Tibial nerve (tissue), 4 donors: Measurements from ENCODE around the gene CBARP. TPM values are rescaled to one million over a fixed set of nuclear protein-coding genes. Genes with fewer than 3 reads are reported as not detected.

Experiments used
- DNase-seq, 2 donors: peaks; one replicate each; pipeline ENCODE4 v3.0.0-alpha.2; 2019; ENCODE audit warnings: low spot score in 2 of 2
- H3K27ac ChIP-seq, 4 donors: fragments of 200-600 bp; sonication (generic) in 3 of 4; one replicate each; pipeline ENCODE4 v1.5.1; 2017 to 2019; ENCODE audit warnings: mild to moderate bottlenecking in 1 of 4
- H3K27me3 ChIP-seq, 2 donors: fragments of 200-600 bp; sonication (generic) in 1 of 2; one replicate each; pipeline versions ENCODE4 v1.5.1 to v1.6.0; 2017 to 2019
- H3K36me3 ChIP-seq, 3 donors: fragments of 200-600 bp; sonication (generic); one replicate each; pipeline ENCODE4 v1.5.1; 2018 to 2019
- H3K4me1 ChIP-seq, 4 donors: fragments of 200-600 bp; sonication (generic) in 3 of 4; one replicate each; pipeline ENCODE4 v1.5.1; 2017 to 2019
- H3K4me3 ChIP-seq, 4 donors: fragments of 200-600 bp; sonication (generic) in 3 of 4; one replicate each; pipeline ENCODE4 v1.5.1; 2017 to 2019; ENCODE audit warnings: mild to moderate bottlenecking in 1 of 4, moderate library complexity in 1 of 4
- H3K9me3 ChIP-seq, 4 donors: fragments of 200-600 bp; sonication (generic) in 3 of 4; one replicate each; pipeline ENCODE4 v1.5.1; 2017 to 2019
- EP300 ChIP-seq, 2 donors: sonication (generic); formaldehyde crosslinking; IDR thresholded peaks; one replicate each; pipeline ENCODE4 v1.6.1; 2017; ENCODE audit warnings: antibody characterized with exemption in 2 of 2, mild to moderate bottlenecking in 1 of 2
- POLR2A ChIP-seq, 2 donors: fragments of 450-650 bp; IDR thresholded peaks; one replicate each; pipeline ENCODE4 v1.6.1; 2017; ENCODE audit warnings: antibody characterized with exemption in 2 of 2, mild to moderate bottlenecking in 2 of 2, moderate library complexity in 2 of 2
- WGBS, 2 donors: methylation state at CpG; one replicate each; pipeline ENCODE4 v1.1.5; 2018; 5-methylcytosine and 5-hydroxymethylcytosine counted together
- total RNA-seq, 4 donors: library from RNA; depleted of rRNA; stranded (reverse); fragments of >200 nt; gene quantifications; one replicate each; pipeline ENCODE4 v1.1.0, GENCODE V29; 2016
- TF ChIP-seq, protein P1 (sequence below), 5 experiments: fragments of 200-600 bp in 3 of 5; fragments of 450-650 bp in 2 of 5; sonication (generic) in 3 of 5; IDR thresholded peaks; one replicate each; pipeline ENCODE4 v1.5.1; 2016 to 2019; ENCODE audit warnings: antibody characterized with exemption in 5 of 5, mild to moderate bottlenecking in 3 of 5, moderate library complexity in 2 of 5

The CBARP gene
- total RNA-seq, 4 donors from 2014 or later, result 0.22 to 3.9 (median 1.4) TPM

DNA sequence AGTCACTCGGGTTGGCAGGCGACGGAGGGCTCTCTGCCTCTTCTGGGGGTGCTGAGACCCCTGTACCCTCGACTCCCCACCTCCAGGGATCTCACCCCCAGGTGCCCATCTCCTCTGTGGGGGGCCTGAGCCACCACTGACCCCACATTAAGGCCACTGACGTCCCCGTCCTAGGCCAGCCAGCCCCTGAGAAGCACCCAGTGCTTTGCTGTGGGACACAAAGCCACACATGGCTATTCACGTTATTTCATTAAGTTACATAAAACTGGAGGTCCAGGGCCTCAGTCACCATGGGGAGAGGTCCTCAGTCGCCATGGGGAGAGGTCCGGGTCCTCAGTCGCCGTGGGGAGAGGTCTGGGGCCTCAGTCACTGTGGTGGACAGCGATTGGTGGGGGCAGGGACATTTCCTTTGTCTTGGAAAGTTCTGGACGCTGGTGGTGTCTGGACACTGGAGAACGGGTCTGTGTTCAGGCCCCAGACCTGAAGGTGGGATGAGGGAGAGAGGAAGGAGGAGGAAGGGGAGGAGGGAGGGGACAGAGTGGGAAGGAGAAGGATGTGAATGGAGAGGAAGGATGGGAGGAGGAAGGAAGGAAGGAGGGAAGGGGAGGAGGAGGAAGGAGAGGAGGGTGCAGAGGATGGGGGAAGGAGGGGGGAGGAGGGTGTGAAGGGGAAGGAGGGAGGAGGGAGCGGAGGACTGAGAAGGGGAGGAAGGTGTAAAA lies 43.9 kb upstream of the CBARP start:
- 51 to 61% methylated on average over 11 to 12 of the region's 15 CpGs for WGBS, 2 donors

DNA sequence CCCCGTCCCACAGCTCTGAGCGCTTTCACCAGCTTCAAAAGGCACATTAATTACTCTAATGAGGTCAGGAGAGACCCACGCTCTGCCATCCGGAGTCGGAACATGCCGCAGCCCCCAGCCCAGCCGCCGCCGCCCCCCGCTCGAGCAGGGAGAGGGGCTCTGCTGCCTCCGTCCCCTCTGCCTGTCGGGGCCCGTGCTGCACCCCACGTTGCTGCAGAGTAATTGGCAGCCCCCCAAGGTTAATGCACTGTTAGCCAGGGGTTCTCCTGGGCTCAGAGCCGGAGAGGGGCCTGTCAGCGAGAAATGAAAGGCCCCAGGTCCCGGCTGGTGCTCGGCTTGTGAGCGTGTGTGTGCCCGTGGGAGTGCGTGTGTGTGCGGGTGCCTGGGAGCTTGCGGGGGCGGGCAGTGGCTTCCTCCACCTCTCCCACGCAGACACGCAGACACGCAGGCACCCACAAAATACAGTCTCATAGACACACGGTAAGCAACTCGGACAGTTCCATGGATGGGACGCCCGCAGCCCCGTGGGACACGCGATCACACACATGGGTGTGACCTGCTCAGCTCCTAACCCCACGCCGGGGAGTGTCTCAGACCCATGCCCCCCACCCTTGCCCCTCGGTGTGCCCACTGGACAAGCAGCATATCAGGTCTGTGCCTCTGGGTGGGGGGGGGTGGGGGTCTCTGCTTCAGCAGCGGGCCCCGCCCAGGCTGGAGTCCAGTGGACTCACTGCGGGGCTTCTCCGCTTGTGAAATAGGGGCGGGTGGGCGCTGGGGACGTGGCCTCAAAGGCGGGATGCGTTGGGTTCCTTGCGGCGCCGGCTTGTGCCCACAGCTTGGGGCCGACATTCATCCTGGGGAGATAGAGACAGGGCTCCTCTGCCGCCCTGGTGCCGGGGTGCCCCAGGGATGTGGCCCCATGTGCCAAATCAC lies 43.1 kb upstream of the CBARP start:
- no peaks in the 10 kb centered on the region for H3K9me3 ChIP-seq
- H3K4me1 ChIP-seq, result peaks cover 0 to 21% (median 9%) of the 10 kb centered on the region in 4 donors
- H3K27ac ChIP-seq, result no peak overlapping the region
- H3K36me3 ChIP-seq, result peaks cover 0 to 26% (median 0%) of the 10 kb centered on the region in 3 donors
- H3K27me3 ChIP-seq, result peaks cover 0 to 29% of the 10 kb centered on the region in 2 donors
- TF ChIP-seq, protein P1, sequence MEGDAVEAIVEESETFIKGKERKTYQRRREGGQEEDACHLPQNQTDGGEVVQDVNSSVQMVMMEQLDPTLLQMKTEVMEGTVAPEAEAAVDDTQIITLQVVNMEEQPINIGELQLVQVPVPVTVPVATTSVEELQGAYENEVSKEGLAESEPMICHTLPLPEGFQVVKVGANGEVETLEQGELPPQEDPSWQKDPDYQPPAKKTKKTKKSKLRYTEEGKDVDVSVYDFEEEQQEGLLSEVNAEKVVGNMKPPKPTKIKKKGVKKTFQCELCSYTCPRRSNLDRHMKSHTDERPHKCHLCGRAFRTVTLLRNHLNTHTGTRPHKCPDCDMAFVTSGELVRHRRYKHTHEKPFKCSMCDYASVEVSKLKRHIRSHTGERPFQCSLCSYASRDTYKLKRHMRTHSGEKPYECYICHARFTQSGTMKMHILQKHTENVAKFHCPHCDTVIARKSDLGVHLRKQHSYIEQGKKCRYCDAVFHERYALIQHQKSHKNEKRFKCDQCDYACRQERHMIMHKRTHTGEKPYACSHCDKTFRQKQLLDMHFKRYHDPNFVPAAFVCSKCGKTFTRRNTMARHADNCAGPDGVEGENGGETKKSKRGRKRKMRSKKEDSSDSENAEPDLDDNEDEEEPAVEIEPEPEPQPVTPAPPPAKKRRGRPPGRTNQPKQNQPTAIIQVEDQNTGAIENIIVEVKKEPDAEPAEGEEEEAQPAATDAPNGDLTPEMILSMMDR (IDR thresholded peaks at IDR 0.05), result no peak
- TF ChIP-seq POLR2A (IDR thresholded peaks at IDR 0.05) (no peak), EP300 (IDR thresholded peaks at IDR 0.05) (no peak)
- H3K4me3 ChIP-seq, result no peak overlapping the region
- 86 to 89% methylated on average over 29 to 40 of the region's 53 CpGs for WGBS, 2 donors
- no peak for DNase-seq

More for the DNA sequence above, 43.9 kb upstream of the CBARP start:
- DNase-seq, result no peak
- H3K36me3 ChIP-seq, result peaks cover 0 to 26% (median 0%) of the 10 kb centered on the region in 3 donors
- no peaks in the 10 kb centered on the region for H3K9me3 ChIP-seq
- no peak overlapping the region for H3K4me3 ChIP-seq
- H3K27me3 ChIP-seq, result peaks cover 0 to 34% of the 10 kb centered on the region in 2 donors
- TF ChIP-seq, protein P1 (IDR thresholded peaks at IDR 0.05), result no peak
- TF ChIP-seq POLR2A (IDR thresholded peaks at IDR 0.05) (no peak), EP300 (IDR thresholded peaks at IDR 0.05) (no peak)
- H3K27ac ChIP-seq, result no peak overlapping the region
- H3K4me1 ChIP-seq, result peaks cover 0 to 17% (median 1%) of the 10 kb centered on the region in 4 donors

DNA sequence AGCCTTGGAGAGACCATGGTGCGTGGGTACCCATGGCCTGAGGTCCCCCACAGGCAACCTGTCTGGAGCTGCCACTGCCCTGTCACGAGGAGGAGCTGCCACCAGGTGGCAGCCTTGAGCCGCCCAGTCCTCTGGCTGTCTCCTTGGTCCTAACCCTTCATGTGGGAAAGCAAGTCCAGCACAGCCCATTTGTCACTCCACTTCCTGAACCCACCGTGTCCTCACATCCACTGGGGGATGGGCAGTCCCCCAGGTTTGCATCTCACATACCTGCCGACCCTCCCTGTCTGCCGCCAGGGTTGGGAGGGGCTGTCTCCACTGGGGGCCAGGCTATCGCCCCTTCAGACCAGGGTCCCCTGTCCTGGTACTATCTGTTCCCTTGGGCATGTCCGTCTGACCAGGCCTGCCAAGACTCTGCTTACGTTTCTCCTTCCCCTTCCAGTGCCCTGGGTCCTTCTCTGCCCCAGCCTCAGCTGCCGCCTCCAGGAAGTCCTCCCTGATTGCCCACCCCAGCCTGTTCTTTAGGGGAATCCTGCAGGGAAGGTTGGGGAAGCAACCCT lies 42.1 kb upstream of the CBARP start:
- peak; percentile 59 to 72 for DNase-seq
- TF ChIP-seq EP300 (IDR thresholded peaks at IDR 0.05), result no peak
- TF ChIP-seq, protein P1 (IDR thresholded peaks at IDR 0.05), result peak; percentile 89 to 95 (median 93)
- no peaks in the 10 kb centered on the region for H3K9me3 ChIP-seq
- H3K27me3 ChIP-seq, result peaks cover 0 to 24% of the 10 kb centered on the region in 2 donors
- peaks cover 0 to 28% (median 3%) of the 10 kb centered on the region in 3 donors for H3K36me3 ChIP-seq
- no peak overlapping the region for H3K4me3 ChIP-seq
- peaks cover 0 to 19% (median 12%) of the 10 kb centered on the region in 4 donors for H3K4me1 ChIP-seq
- no peak overlapping the region for H3K27ac ChIP-seq
- 25 to 49% methylated on average over 7 to 9 of the region's 10 CpGs for WGBS, 2 donors

DNA sequence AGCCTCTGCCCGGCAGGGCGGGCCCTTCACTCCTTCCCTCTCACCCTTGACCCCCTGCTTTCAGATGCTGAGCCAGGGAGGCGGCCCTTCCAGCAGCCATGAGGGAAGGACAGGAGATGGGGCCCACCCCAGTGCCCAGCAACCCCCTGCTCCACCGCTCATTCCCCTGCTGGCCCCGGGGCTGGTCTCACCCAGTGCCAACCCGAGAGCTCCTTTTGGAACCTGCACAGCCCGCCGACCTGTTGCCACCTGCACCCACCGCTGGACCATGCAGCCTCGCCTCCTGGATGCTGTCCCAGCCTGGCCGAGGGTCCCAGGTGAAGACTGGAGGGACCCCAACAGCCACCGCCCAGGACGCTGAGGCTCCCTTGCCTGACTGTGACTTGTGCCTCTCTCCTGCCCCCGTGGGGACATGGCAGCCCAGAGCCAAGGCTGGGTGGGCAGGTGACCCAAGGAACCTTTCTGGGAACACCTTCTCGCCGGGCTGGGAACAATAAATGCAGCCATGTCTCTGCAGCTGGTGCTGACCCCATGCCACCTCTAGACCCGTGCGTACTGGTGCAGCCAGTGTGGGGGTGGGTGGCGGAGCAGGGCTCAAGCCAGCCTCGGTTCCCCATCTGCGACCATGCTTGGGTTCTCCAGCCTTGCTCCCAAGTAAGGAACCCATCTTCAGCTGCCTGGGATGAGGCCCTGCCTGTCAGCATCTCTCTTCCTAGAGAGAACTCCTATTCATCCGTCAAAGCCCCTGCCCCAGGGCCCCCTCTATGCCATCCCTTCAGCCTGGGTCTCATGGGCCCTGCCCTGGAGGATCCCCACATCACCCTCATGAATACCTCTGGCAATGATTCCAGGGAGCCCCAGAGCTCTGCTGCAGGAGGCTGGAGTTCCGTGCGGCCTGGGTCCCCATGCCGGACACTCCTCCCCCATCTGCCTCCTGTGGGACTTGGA lies 41.2 kb upstream of the CBARP start:
- Histone ChIP-seq H3K9me3 (no peaks in the 10 kb centered on the region), H3K4me1 (peaks cover 0 to 28% (median 20%) of the 10 kb centered on the region in 4 donors), H3K4me3 (no peak overlapping the region), H3K36me3 (peaks cover 0 to 37% (median 11%) of the 10 kb centered on the region in 3 donors), H3K27me3 (peaks cover 0 to 15% of the 10 kb centered on the region in 2 donors), H3K27ac (no peak overlapping the region)
- TF ChIP-seq, protein P1 (IDR thresholded peaks at IDR 0.05), result no peak
- TF ChIP-seq EP300 (IDR thresholded peaks at IDR 0.05) (no peak), POLR2A (IDR thresholded peaks at IDR 0.05) (no peak)
- DNase-seq, result no peak
- WGBS, 2 donors, result 87 to 89% methylated on average over 23 to 25 of the region's 25 CpGs
